HG02798 (cell line): ENCODE measurements around the gene TCHP.

Experiments used
- ATAC-seq: cut with Tn5 transposase; IDR thresholded peaks from one replicate; pipeline ENCODE4 v1.9.1; 2021; ENCODE audit warnings: mild to moderate bottlenecking; ENCODE audit not compliant: unreplicated experiment, poor library complexity

Gene TCHP

GRCh38 chr12:109930028-109930800 is 30.1 kb downstream of the TCHP start:
- no peak for ATAC-seq

GRCh38 chr12:109931143-109931542 is 31.1 kb downstream of the TCHP start:
- ATAC-seq = no peak

- no peak for ATAC-seq
Observed at GRCh38 chr12:109932878-109933503, 32.9 kb downstream of the TCHP start.

GRCh38 chr12:109934026-109934425 is 34.0 kb downstream of the TCHP start:
- no peak for ATAC-seq

GRCh38 chr12:109937371-109937770 is 37.3 kb downstream of the TCHP start:
- ATAC-seq = no peak

- no peak for ATAC-seq
Observed at GRCh38 chr12:109938947-109939346, 38.9 kb downstream of the TCHP start.

- ATAC-seq = no peak
Observed at GRCh38 chr12:109939504-109939903, 39.4 kb downstream of the TCHP start.

- ATAC-seq = no peak
Observed at GRCh38 chr12:109940339-109940923, 40.4 kb downstream of the TCHP start.

GRCh38 chr12:109943811-109944210 is 43.7 kb downstream of the TCHP start:
- no peak for ATAC-seq

- no peak for ATAC-seq
Observed at GRCh38 chr12:109944561-109945359, 44.7 kb downstream of the TCHP start.

GRCh38 chr12:109946505-109946904 is 46.4 kb downstream of the TCHP start:
- ATAC-seq = no peak

- ATAC-seq = no peak
Observed at GRCh38 chr12:109946913-109947312, 46.8 kb downstream of the TCHP start.

- no peak for ATAC-seq
Observed at GRCh38 chr12:109947521-109947920, 47.4 kb downstream of the TCHP start.

- no peak for ATAC-seq
Observed at GRCh38 chr12:109948368-109948767, 48.3 kb downstream of the TCHP start.

GRCh38 chr12:109949089-109949488 is 49.0 kb downstream of the TCHP start:
- no peak for ATAC-seq

- no peak for ATAC-seq
Observed at GRCh38 chr12:109950625-109951024, 50.6 kb downstream of the TCHP start.

GRCh38 chr12:109951136-109951535 is 51.1 kb downstream of the TCHP start:
- ATAC-seq = no peak

GRCh38 chr12:109951751-109952150 is 51.7 kb downstream of the TCHP start:
- ATAC-seq = no peak

GRCh38 chr12:109952160-109952858 is 52.2 kb downstream of the TCHP start:
- ATAC-seq = no peak

GRCh38 chr12:109952873-109953272 is 52.8 kb downstream of the TCHP start:
- ATAC-seq = no peak
